NCI-H2171 (cell line): ENCODE measurements around the gene FAM110A.
"Not testable (repeated sequence)": the region's sequence is repeated elsewhere in the genome, so short reads cannot be mapped to it uniquely, and the experiment has no call there.

ENCODE experiments used
- DNase-seq: peaks from one replicate; lab custom pipeline; 2025; lab: John Stamatoyannopoulos, UW

FAM110A gene

DNA sequence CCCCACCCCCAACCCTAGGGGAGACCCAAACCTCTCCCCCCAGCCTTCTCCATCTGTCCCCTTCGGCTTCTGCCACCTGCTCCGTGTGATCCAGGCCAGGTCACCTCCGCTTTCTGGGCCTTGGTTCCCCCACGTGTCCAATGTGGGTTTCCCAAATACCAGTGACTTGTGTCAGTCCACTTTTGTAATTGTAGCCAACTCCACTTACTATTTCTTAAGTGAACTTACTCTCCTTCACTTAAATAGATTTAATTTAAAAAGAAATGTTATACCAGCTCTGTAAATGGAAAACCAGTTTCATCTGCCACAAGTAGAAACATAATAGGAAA, 10.0 kb upstream of the FAM110A start:
- no peak for DNase-seq

DNA sequence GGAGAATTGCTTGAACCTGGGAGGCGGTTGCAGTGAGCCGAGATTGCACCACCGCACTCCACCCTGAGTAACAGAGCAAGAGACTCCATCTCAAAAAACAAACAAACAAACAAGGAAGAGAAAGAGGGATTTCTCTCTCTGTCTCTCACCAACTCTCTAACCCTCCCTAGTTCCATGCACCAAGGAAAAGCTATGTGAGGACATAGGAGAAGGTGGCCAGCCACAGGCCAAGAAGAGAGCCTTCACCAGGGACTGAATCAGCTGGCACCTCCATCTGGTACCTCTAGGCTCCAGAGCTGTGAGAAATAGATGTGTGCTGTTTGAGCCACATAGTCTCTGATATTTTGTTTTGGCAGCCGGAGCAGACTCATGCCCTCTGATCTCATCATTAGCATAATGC, 9.0 kb upstream of the FAM110A start:
- no peak for DNase-seq

DNA sequence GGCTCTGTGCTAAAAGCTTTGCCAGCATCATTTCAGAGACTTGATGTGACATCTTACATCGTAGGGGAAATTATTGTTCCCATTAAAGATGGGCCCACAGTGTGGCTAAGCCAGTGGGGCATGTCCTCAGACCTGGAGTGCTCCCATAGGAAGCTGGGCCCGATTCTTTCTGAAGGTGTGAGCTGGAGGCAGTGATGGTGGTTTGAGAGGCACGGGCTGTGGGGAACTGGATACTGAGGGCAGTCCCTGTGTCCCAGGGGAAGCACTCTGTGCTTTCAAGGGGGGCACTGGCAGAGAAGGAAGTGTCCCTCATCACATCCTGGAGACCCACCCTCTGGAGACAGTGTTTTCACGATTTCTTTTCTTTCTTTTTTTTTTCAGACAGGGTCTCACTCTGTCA, 8.6 kb upstream of the FAM110A start:
- no peak for DNase-seq

DNA sequence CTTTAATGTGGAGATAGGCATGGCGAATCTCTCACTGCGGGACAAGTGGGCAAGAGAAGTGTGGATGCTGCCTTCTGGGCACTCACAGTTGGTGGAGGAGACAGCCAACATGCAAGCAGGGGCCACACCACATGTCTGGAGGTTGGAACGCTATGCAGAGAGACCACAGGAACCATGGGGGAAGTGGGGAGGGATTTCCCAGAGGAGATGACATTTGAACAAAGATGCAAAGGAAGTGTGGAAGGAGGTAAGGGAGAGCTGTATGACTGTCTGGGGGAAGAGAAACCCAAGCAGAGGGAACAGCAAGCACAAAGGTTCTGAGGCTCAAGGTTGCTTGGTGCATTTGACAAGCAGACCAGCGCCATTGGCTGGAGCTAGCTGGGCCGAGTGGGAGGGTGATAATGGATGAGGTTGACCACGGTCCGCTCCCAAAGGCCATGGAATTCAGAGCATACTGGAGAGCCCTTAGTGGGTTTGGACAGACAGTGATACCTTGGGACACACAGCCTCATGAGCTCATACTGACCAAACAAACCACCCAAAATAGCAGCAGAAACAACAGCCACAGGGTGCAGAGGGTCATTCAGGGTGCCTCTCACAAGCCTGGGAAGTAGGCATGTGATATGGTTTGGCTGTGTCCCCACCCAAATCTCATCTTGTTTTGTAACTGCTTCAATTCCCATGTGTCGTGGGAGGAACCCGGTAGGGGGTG, 7.6 kb upstream of the FAM110A start:
- DNase-seq, result no peak

- DNase-seq, result no peak
These were observed 6.7 kb upstream of the FAM110A start for GRCh38 chr20:826695-827323.

DNA sequence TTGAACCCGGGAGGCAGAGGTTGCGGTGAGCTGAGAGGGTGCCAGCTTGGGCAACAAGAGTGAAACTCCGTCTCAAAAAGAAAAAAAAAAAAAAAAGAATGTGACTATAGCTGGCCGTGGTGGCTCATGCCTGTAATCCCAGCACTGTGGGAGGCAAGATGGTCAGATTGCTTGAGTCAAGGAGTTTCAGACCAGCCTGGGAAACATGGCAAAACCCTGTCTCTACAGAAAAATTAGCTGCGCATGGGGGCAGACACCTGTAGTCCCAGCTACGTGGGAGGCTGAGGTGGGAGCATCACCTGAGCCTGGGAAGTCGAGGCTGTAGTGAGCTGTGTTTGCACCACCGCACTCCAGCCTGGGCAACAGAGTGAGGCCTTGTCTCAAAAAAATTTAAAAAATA, 5.5 kb upstream of the FAM110A start:
- not testable (repeated sequence) for DNase-seq

- no peak for DNase-seq
These were observed 4.5 kb upstream of the FAM110A start for GRCh38 chr20:828987-829386.

- no peak for DNase-seq
These were observed 4.0 kb upstream of the FAM110A start for GRCh38 chr20:829551-829950.

DNA sequence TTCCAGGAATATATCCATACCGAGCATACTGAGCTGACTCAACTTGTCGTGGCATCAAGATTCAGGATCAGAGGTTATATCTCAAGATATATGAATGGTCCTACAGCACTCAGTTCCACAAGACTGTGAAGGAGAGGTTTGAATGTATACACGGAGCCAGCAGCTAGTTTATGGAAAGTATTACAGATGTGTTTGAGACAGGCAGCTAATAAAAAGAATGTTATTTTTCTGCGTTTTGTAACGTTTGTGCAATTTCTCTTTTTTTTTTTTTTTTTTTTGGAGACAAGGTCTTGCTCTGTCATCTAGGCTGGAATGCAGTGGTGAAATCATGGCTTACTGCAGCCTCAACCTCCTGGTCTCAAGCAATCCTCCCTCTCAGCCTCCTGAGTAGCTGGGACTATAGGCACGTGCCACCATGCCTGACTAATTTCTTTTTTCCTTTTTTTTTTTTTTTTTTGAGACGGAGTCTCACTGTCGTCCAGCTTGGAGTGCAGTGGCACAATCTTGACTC, 3.4 kb upstream of the FAM110A start:
- DNase-seq, result no peak

DNA sequence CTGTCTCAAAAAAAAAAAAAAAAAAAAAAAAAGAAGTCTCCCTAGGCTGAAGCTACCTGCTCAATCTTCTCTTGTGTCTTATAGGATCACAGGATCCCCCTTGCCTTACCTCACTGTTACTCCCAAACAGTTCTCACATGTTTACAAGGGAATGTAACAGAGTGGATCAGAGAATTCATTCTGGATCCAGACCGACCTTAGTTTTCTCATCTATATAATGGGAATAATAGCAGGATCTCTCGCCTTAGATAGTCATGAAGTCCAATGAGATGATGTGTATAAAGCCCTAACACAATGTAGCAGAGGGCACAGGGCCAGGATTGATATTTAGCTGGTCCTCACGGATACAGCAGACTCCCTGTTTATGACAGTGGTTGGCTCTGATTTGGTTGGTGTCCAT, 2.3 kb upstream of the FAM110A start:
- no peak for DNase-seq

- no peak for DNase-seq
These were observed 1.6 kb upstream of the FAM110A start for GRCh38 chr20:831956-832355.

DNA sequence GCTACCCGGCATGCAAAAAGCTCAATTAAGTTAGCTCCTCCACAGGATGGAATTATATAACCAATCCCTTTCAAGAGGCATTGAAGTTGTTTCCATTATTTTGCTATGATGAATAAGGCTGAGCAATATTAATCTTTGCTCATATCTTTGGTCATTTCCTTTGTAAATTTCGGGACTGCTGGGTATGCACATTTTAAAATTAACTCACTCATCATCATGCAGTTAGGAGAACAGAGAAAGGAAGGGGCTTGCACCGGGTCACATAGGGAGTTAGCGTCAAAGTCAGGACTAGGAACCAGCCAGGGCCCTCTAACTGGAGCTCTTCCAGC, 430 bp upstream of the FAM110A start:
- no peak for DNase-seq

- DNase-seq, result no peak
These were observed 734 bp downstream of the FAM110A start for GRCh38 chr20:834151-834746.

DNA sequence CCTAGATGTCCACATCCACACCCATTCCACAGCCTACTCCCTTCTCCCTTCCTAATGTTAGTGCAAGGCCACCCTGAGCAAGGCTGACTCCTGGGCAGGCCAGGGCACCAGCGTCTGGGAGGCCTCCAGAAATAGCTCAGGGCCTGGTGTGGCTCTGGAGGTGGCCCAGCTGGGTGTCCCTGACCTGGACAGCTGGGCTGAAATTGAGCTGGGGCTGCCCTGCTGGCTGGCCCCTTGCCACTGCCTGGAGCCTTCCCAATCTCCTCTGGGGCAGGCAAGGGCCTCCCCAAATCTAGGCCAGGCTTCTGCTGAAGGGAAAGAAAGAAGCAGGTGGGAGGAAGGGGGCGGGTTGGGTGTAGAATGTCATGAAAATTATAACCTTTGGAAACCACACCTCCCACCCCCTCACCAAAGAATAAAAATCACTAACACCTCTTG, 2.1 kb downstream of the FAM110A start:
- DNase-seq, result no peak

DNA sequence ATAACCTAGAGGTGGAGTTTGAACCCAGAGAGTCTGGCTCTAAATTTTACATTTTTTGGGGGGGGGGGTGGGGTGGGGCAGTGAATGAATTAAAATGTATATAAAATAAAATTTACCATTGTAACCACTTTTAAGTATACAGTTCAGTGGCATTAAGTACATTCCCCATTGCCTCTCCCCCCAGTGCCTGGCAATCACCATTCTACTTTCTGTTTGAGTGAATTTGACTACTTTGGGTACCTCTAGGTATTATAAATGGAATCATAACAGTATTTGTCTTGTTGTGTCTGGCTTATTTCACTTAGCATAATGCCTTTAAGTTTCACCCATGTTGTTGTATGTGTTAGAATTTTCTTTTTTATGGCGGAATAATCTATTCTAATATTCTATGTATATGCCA, 2.7 kb downstream of the FAM110A start:
- no peak for DNase-seq

GRCh38 chr20:839015-839414, 5.5 kb downstream of the FAM110A start:
- no peak for DNase-seq

- no peak for DNase-seq
These were observed 6.1 kb downstream of the FAM110A start for GRCh38 chr20:839626-840025.

DNA sequence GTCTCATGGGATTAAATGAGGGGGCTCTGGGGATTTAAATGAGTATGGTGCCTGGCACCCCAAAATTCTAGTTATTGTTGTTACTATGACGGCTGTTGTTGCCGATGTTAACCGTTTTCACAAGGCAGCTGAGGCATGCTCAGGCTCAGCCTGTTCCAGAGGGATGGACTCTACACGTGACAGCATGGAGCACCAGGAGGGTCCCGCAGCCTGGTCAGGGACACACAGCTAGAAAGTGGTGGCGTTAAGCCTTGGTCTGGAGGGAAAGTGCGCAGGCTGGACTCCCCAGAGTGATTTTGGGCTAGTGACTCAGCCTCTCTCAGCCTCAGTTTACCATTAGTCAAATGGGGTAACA, 7.0 kb downstream of the FAM110A start:
- DNase-seq, result no peak

DNA sequence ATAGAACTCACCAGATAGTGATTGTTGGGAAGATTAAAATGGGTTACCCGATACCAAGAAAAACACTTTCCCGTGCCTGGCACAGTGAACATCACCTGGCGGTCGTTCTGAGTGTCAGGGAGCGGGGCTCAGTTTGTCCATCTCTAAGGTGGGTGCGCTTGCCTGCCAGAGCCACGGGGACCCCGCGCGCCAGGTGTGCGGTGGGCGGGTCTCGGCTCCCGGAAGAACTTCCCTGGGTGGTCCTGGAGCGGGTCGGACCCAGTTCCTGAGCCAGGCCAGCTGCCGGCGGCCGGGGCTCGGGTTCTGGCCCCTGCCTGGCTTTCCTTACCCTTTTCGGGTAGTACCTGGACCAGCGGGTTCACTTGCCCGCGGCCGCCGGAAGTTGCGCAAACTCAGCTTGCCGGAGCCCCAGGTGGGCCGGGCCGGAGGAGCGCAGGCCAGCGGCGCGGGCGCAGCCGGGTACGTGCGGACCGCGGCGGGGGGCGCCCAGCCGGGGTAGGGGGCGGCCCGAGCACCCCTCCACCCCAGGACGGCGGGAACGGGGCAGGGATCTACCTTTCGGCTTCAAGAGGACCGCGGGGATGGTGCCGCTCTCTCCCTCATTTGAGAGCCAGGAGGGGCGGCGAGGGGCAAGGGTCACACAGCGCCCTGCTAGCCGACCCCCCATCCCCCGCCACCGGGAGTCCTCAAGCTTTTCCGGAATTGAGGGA, 7.5 kb downstream of the FAM110A start:
- no peak for DNase-seq

- DNase-seq, result no peak
These were observed 8.3 kb downstream of the FAM110A start for GRCh38 chr20:841568-842546.

GRCh38 chr20:842547-842940, 9.0 kb downstream of the FAM110A start:
- no peak for DNase-seq

DNA sequence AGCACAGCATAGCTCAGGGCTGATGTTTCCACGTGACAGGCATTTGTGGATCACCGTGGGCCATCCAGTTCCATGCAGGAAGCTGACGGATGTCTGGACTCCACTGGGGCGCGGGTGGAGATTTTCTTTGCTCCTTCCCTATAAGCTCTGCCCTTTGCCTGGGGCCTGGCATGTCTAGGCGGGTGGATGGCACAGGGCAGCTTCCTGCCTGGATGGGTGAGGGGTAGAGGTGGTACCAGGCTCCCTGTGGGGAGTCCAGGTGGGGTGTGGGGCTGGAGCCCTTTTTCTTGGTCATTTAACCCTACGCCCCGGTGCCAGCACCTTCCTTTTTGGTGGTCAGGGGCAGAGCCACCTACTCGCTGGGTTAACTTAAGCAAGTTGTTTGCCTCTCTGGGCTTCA, 10.4 kb downstream of the FAM110A start:
- no peak for DNase-seq
